HG02870 (cell line): ENCODE measurements around the gene PLAAT5.
A peak's percentile ranks its signal among the peaks of the same experiment; 100 is the strongest.
"Not testable (repeated sequence)": the region's sequence is repeated elsewhere in the genome, so short reads cannot be mapped to it uniquely, and the experiment has no call there.

Source experiments
- ATAC-seq: cut with Tn5 transposase; IDR thresholded peaks from one replicate; pipeline ENCODE4 v1.9.1; 2021; ENCODE audit warnings: mild to moderate bottlenecking, moderate library complexity; ENCODE audit not compliant: unreplicated experiment

The PLAAT5 gene, protein sequence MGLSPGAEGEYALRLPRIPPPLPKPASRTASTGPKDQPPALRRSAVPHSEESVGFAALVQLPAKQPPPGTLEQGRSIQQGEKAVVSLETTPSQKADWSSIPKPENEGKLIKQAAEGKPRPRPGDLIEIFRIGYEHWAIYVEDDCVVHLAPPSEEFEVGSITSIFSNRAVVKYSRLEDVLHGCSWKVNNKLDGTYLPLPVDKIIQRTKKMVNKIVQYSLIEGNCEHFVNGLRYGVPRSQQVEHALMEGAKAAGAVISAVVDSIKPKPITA

DNA sequence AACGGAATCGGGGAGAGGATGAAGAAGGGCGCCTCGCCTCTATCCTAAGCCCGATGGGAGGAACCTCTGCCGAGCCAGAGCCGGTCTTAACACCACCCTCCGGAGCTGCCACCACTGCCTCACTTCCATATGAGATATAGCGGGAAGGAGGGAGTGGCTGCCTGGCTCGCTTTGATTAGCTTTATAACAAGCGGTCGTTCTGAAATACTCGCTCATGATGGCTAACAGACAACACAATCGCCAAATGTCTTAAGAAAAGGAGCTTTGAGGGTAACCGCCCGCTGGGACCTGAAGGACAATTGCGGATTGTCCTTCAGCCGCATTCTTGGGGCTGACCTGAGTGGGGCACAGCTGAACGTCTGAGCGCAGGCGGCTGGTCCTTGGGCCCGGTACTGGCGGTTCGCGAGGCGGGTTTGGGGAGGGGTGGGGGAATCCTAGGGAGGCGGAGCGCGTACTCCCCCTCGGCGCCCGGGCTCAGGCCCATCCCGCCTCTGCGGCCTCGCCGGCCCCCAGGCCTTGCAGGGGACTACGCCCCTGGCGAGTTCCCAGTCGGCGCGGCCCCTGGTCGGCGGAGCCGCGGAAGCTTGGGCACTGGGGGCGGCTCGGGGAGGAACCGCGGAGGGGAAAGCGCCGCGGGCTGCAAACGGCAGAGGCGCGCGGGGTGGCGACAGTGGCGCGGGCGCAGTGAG is at the start of gene PLAAT5:
TSS of gene PLAAT5 (minus strand) at position 617 of the 689 bp plus-strand sequence. CDS start at position 484, 133 bp downstream.
- no peak for ATAC-seq

- ATAC-seq: no peak
These were observed 46.5 kb upstream of the PLAAT5 start for GRCh38 chr11:63537293-63538101.

DNA sequence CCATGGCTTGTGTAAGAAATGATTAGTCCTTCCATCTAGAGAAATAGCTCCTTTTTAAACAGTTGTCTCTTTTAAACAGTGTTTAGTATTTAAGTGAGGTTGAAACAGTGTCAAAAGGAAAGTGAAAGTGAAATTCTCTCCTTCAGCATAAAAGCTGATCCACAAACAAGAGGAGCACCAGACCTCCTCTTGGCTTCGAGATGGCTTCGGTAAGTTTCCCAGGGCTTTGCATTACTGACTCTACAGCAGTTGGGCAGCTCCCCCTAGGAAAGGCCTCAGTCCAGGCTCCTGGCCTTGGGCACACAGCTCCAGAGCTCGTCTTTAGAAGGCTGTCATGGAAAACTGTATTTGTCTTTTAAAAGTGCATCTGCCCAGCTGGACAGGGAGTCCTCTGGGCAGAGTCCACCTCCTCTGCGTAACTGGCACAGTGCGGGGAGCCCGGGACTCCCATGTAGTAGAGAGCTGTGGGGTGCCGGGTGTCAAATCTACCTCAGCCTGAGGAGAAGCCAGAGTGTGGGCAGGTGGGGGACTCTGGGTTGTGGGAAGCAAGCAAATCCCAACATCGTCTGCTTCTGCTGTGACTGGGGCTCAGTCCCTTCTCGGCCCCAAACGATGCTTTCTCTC is 45.8 kb upstream of the PLAAT5 start, which contains the start of gene PLAAT4:
TSS of gene PLAAT4 (plus strand) at position 140 of the 624 bp plus-strand sequence. CDS start at position 201, 61 bp downstream.
- ATAC-seq: no peak

- no peak for ATAC-seq
These were observed 44.8 kb upstream of the PLAAT5 start for GRCh38 chr11:63535734-63536133.

GRCh38 chr11:63534895-63535461 is 44.0 kb upstream of the PLAAT5 start:
- ATAC-seq: peak; percentile 58

GRCh38 chr11:63534076-63534475 is 43.1 kb upstream of the PLAAT5 start:
- no peak for ATAC-seq

DNA sequence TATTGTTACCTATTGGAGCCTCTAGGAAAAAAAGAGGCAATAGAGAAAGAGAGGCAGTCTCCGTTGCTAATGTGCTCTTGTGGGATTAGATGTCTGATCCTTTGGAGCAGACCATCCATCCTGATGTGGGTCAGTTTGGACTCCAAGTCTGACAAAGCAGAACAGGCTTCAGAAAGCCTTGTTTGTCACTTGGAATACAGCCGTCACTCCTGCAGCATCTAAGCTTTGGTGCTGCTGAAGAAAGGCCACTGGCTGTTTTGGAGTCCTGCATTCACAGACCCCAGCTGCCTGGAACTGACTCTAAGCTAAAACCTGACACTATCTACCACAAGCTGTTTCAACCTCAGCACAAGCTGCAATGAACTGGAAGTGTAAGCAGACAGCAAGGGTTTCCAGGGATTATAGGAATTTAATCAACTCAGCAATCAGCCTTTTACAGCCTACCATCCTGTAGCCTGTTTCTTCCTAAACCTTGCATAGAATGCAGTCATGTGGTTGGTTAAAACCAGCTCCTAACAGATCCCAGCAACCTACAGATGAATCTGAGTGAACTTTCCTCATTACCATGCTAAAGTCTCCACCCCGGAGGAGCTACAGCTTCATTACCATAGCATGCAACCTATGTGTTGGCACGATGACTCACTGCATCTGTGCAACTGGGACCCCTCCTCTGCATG is 42.0 kb upstream of the PLAAT5 start:
- no peak for ATAC-seq

DNA sequence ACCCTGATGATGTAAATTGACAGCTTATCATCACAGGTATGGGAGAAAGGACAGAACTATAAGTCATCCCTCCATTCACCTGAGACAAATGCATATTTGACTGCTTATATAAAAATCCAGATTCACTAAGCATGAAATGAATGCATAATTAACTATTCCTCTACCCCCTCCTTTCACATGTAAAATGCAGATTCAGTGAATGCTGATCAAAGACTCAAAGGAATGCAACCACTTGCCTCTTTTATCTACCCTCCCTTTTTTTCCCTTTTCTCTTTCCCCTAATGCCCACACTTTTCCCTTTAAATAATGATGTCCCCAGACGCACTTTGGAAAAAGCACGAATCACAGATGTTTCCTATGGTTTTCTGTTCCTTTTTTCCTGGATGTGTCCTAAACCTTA is 41.1 kb upstream of the PLAAT5 start:
- no peak for ATAC-seq

GRCh38 chr11:63531074-63531792 is 40.3 kb upstream of the PLAAT5 start:
- not testable (repeated sequence) for ATAC-seq

DNA sequence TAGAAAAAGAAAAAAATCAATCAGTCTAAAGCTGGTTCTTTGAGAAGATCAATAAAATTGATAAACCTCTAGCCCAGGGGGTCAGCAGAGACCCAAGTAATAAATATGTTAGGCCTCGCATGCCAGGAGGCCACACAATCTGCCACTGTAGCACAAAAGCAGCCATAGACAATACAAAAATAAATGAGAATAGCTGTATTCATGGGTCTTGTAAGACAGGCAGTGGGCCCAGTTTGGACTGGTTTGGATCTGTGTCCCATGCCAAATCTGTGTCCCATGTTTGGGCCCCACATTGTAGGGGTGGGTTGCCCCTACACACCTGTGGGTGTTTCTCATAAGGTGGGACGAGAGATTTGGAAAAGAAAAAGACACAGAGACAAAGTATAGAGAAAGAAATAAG is 39.1 kb upstream of the PLAAT5 start:
- no peak for ATAC-seq

DNA sequence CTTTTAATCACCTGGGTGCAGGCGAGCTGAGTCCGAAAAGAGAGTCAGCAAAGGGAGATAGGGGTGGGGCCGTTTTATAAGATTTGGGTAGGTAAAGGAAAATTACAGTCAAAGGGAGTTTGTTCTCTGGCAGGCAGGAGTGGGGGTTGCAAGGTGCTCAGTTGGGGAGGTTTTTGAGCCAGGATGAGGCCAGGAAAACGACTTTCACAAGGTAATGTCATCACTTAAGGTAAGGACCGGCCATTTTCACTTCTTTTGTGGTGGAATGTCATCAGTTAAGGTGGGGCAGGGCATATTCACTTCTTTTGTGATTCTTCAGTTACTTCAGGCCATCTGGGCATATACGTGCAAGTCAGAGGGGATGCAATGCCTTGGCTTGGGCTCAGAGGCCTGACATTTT is 38.4 kb upstream of the PLAAT5 start:
- not testable (repeated sequence) for ATAC-seq

GRCh38 chr11:63528729-63529278 is 37.8 kb upstream of the PLAAT5 start:
- ATAC-seq: not testable (repeated sequence)

DNA sequence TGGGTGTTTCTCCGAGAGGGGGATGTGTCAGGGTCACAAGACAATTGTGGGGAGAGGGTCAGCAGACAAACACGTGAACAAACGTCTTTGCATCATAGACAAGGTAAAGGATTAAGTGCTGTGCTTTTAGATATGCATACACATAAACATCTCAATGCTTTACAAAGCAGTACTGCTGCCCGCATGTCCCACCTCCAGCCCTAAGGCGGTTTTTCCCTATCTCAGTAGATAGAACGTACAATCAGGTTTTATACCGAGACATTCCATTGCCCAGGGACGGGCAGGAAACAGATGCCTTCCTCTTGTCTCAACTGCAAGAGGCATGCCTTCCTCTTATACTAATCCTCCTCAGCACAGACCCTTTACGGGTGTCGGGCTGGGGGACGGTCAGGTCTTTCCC is 37.2 kb upstream of the PLAAT5 start:
- not testable (repeated sequence) for ATAC-seq

DNA sequence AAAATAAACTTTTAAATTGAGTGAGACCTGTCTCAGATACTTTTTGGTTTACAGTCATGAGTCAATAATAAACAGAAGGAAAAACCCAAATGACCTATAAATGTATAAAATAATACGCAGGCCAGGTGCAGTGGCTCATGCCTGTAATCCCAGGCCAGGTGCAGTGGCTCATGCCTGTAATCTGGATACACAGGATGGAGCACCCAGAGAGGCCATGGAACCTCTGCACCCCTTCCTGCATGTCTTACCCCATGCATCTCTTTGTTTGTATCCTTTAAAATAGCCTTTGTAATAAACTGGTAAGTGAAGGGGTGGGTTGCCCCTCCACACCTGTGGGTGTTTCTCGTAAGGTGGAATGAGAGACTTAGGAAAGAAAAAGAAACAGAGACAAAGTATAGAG is 36.7 kb upstream of the PLAAT5 start:
- ATAC-seq: no peak

DNA sequence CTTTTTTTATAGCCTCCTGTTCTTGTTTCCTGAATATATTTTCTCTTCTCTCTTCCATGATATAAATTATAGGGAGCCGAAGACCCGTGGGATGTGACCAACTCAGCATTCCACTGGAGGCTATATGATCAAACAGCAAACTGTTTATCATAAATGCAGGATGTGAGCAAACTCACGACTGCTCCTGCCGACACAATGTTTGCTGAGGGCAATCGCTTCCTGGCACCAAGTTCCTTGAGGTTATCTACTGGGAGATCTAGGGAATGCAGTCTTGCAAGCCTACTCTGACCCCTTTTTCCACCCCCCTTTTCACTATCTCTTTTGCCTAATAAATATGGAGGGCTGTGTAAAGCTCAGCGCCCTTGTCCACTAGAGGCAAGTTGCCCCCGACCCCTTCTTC is 32.2 kb upstream of the PLAAT5 start:
- no peak for ATAC-seq

- no peak for ATAC-seq
These were observed 30.9 kb upstream of the PLAAT5 start for GRCh38 chr11:63521896-63522295.

- no peak for ATAC-seq
These were observed 29.7 kb upstream of the PLAAT5 start for GRCh38 chr11:63520606-63521170.

DNA sequence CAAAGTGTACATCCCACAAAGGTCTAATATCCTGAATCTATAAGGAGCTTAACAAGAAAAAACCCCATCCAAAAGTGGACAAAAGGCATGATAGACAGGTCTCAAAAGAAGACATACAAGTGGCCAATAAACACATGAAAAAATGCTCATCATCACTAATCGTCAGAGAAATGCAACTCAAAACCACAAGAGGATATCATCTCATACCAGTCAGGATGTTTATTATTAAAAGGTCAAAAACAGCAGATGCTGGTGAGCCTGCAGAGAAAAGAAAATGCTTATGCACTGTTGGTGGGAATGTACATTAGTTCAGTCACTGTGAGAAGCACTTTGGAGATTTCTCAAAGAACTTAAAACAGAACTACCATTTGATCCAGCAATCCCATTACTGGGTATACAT is 27.6 kb upstream of the PLAAT5 start:
- ATAC-seq: no peak

- no peak for ATAC-seq
These were observed 26.2 kb upstream of the PLAAT5 start for GRCh38 chr11:63517156-63517555.
